Posterior cingulate gyrus (tissue), 11 donors: ENCODE data around the gene COG1.

ENCODE experiments used
- DNase-seq, 10 donors: peaks; one replicate each; pipeline versions ENCODE4 v3.0.0 to v3.0.0-alpha.2; 2020 to 2021; ENCODE audit warnings: mixed read lengths in 3 of 10
- intact Hi-C: fragments of 100-400 bp; cut with DNase I; formaldehyde crosslinking; loops from one replicate; pipeline ENCODE4 v1.15.1; 2023

The COG1 gene

DNA sequence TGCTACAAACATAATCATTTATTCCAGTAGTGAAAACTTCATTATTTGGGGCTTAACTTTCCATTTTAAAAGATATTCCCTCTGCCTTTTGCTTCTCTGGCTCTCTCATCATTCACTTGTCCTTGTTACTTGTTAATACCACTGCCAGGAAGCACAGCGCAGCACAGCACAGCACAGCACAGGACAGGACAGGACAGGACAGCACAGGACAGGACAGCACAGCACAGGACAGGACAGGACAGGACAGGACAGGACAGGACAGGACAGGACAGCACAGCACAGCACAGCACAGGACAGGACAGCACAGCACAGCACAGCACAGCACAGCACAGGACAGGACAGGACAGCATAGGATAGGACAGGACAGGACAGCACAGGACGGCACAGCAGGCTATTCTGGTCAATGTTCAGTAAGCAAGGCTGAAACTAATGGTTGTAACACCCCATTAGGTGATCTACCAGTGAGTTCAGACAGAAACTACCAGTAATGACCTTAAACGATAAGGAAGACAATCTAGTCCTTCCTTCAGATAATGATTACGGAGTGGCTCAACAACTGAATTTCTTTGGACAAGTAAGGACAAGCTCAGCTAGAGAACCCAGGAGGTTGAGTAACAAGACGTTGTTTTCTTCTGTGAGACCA lies 31.9 kb downstream of the COG1 start:
- intact Hi-C loops, result no loop called here
- DNase-seq, result no peak

DNA sequence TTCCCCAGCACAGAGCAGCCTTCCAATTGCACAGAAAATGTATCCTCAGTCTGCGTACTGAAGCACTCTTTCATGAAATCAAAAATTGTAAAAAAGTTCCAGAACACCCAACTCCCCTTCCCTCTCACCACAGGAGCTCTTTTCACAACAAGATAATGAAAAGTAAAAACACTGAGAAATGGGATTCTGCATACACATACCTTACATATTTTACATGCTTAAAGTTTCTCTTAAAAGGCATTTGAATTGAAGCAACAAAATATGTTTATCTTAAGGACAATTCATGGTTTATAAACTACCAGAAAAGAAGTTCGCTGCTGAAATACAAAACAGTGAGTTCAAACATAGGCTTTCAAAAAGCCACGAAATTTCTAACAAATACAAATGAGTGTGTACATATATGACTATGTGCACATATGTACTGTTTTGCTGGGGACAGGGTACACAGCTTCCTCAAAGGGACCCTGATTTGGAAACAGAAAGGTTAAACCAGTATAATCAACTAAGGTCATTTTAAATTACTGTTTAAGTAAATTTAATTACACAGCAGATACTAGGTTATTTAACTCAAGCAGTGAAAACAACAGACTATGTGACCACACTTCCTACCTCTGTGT lies 33.8 kb downstream of the COG1 start:
- no peak for DNase-seq
- intact Hi-C loops, result no loop called here

DNA sequence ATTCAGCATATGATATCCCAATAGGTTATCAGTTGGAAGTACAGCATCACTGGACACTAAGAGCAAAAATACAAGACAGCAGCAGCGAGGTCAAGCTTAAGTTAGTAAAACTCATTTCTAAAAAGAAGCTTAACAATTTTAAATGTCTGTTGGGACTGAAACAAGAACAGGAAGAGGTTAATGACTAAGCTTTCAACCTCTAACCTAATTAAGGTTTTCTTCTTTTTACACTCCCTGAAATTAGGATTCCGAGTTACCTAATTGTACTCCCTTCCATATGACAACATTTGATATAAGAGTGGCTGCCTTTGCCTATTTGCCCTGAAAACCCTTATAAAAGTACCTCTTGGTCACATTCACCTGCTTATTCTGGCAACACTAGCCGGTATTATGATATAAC lies 34.5 kb downstream of the COG1 start:
- DNase-seq, result no peak
- intact Hi-C loops, result no loop called here

DNA sequence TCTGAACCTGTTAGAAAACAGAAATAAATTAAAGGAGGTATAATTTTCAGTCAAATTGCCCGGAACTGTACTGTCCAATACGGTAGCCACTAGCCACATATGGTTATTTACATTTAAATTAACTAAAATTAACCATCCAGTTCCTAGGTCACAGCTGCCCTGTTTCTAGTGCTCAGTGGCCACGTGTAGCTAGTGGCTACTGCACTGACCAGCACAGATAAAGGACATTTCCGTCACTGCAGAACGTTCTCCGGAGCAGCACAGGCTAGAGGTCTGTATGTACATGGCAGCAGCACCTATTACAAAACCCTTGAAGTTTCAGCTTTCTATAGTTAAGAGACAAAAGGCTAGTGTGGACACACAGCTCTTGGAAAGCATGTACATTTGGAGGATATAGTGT lies 35.1 kb downstream of the COG1 start:
- no peak for DNase-seq
- intact Hi-C loops, result no loop called here

DNA sequence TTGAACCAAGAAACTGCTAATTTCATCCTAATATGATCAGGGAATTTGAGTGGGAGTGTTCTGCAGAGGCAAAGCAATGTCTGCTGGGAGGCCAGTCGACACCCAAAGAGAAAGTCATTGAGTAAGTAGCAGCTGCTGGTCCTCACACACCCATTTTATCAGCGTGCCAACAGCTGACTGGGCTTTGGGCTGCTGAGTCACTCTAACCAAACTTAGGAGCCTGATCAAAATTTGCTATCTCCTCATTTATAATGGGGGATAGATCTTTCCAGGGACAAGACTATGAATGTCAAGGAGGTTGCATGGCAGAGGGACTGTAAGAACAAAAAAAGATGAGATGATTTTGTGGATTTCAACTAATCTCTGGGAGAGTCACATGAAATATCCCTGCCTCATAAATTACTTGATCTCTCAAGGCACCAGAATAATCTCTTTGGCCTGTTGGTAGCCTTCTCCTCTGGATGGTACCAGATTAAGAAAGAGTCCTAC lies 35.9 kb downstream of the COG1 start:
- DNase-seq, result peak in 3 of 10 donors; percentile 26 to 85 (median 39)
- intact Hi-C loops, result no loop called here

DNA sequence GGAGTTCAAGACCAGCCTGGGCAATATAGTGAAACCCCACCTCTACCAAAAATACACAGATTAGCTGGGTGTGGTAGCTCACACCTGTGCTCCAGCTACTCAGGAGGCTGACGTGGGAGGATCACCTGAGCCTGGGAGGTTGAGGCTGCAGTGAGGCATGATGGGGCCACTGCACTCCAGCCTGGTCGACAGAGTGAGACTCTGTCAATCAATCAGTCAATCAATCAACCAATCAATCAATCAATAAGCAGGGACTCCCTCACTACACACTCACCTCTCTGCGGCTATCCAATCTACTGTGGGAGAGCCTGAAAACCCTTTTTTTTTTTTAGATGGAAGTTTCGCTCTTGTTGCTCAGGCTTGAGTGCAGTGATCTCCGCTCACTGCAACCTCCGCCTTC lies 37.2 kb downstream of the COG1 start:
- intact Hi-C loops, result no loop called here
- DNase-seq, result no peak

DNA sequence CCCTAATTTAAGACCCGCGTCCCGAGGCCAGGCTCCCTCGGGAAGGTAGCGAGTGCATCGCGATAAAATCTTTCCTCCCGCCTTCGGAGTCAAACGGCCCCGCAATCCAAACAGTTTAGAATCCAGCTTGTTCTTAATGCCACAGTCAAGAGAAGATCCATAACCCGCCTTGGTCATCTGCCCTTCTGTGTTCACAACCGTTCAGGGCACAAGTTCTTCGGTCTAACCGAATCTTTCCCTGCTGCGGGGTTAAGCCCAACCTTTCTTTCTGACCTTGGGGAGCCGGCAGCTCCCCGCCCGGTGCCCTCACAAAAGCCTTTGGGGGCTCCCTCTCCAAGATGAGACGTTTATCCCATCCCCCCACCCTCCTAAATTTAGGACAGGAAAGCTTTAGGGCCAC lies 38.5 kb downstream of the COG1 start:
- DNase-seq, result peak in 1 of 10 donors; percentile 6

DNA sequence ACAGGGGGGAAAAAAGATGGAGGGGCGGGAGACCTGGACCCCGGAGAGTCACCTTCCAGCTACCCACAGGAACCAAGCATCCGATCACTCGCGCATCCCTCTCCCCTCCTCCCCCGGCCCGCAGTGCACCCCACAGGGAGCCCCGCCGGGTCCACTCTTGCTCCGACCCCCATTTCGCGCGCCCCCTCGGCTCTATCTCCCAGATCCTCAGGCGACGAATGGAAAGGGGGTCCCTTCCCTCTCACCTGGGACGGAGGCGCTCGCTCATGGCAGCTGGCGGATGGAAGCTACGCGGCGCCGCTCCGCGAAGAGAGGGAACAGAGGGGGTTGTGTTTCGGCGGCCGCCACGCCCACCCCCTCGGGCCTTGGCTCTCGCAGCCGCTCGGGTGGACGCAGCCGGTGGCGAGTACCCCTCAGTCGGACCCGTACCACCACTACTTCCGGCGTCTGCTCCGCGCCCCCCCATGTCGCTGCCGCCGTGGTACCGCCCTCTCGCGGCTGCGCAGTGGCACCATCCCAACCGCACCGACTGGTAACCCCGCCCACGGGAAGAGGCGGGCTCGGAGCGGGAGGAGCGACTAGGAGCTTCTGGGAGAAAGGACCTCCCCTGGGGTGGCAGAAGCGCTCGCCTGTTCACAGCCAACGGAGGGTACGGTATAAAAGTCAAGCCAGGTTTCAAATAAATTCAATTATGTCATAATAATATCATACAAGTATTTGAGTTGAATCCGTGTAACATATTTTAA lies 39.2 kb downstream of the COG1 start:
- peak; percentile 94 to 100 (median 98) for DNase-seq
- intact Hi-C loops, result loop anchor here (2.0 kb wide), 1 partner anchor 39 kb away; the partner anchor contains the start of gene COG1

More for the DNA sequence above, 38.5 kb downstream of the COG1 start:
- intact Hi-C loops, result no loop called here

DNA sequence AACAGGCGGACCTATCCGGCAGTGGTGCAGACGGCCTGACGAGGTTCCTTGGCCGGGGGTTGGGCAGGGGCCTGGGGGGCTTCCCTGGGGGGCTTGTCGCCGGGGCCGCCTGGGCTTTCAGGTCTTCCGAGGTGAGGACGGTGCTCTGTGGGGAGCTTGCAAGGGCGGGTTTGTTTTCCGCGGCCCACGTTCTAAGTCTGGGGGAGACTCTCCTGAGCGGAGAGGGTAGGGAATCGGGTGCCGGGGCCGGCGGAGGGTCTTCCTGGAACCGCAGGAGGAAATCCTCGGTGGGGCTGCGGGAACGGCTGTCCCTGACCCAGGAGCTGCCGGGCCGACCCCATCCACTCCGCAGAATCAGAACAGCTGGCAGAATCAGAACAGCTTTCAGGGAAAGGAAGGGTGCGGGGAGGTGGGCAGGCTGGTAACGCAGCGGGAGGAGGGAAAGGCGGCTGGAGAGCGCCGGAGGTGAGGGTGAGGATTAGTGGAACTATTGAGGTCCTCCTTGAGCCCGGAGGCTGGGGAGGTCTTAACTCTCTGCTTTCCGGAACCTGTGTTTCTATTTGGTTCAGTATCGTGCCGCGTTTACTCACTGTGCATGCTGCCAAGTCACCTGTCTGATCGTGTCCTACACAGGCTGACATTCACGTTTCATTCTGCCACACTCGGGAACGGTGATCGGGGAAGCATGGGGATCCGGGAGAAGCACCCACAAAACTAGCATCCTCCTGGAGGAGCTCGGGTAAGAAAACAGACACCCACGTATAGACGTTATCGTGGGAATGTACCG lies 39.9 kb downstream of the COG1 start:
- DNase-seq, result peak in 7 of 10 donors; percentile 12 to 85 (median 30)
- intact Hi-C loops, result loop anchor here (2.0 kb wide), 1 partner anchor 40 kb away; the partner anchor contains the start of gene COG1

DNA sequence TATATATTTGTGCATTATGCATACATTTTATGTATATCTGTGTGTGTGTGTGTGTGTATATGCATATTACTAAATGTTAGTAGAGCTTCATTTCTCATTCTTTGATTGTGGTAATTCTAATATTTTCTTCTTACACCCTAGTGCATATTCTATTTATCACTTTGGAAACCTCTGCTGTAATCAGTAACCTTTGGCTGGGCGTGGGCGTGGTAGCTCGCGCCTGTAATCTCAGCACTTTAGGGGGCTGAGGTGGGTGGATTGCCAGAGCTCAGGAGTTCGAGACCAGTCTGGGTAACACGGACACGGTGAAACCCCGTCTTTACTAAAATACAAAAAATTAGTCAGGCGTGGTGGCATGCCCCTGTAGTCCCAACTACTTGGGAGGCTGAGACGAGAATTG lies 41.9 kb downstream of the COG1 start:
- intact Hi-C loops, result no loop called here
- DNase-seq, result no peak

DNA sequence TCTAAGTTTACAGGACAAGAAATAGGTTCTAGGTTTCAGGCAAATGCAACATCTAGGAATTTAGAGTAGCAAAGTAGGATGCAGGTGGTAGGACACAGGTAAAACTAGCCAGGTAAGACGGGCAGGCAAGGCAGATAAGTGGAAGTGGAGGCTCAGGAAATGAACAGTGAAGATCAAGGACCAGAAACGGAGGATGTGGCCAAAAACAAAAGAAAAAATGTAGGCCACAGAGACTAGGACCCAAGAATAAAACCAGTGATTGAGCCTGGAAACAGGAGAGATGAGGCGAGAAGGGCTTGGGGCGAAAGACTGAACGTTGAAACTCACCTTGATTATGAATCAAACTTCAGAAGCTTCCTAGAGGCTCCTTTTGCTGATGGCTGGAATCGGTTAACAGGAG lies 44.9 kb downstream of the COG1 start:
- DNase-seq, result no peak
- intact Hi-C loops, result no loop called here

DNA sequence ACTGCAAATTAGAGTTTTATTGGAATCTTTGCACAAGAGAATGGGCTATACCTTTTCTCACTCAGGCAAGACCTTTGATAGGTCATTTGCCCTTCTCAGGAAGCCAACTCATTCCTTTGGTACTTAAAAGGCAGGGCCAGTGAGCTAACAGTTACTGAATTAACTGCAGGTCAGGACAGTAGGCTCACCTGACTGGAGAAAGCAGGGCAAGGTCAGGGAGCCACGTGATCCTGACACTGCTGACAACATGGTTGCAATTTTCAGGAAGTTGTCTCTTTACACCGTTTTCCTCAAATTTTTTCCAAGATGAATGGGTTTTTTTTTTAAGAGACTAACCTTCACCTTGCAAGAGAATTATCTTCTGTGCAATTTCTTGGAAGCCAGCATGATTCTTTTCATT lies 47.7 kb downstream of the COG1 start:
- DNase-seq, result no peak
- intact Hi-C loops, result no loop called here

DNA sequence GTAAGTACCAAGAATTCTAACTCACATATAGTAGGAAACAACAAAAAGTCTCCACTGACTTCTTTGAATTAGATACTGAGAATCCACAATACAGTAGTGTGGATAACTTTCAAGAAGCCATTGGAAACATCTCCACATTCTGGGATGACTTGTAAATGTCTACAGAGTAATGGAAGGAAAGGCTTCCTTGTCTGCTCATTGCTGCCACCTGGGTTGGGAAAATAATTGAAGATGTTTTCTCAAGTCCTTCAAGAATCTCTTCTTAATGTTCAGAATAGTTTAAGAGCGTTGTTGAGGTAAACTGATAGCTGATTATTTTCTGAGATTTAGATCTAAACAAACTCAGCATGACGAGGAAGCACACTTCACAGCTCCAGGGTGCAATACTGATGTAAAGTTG lies 54.9 kb downstream of the COG1 start:
- no peak for DNase-seq
- intact Hi-C loops, result no loop called here

DNA sequence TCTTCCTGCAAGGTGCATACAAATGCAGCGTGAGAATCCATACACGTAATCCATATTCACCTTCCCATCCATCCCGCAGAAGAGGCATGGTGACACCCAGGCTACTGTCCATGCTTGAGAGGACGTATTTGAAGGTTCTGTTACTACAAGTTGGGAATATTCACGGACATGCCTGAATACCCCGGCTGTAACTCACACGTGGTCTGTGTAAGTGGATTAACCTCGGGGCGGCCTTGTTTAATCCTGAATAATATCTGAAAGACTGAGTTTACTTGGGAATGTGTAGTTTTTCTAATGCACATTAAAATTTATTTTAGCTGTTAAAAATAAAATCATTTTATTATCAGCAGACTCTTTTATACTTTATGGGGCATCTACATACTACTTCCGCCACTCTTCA lies 55.7 kb downstream of the COG1 start:
- intact Hi-C loops, result no loop called here
- DNase-seq, result no peak

DNA sequence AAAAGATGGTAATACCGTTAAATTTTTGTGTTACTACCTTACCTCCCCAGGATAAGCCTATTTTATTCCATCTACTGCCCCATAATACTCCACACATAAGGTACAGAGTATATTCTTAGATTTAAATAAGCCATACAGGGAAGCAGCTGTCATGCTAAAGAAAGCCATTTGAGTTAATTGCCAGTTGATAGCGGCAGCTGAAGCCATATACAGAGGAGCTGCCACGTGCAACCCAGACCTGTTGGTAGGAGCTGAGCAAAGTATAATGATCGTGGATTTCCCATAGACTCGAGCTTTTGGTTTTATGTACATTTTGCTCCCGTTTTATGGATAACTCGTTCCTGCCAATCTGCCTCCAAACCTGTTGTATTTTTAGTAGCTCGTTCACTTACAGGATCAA lies 56.8 kb downstream of the COG1 start:
- intact Hi-C loops, result no loop called here
- DNase-seq, result no peak

DNA sequence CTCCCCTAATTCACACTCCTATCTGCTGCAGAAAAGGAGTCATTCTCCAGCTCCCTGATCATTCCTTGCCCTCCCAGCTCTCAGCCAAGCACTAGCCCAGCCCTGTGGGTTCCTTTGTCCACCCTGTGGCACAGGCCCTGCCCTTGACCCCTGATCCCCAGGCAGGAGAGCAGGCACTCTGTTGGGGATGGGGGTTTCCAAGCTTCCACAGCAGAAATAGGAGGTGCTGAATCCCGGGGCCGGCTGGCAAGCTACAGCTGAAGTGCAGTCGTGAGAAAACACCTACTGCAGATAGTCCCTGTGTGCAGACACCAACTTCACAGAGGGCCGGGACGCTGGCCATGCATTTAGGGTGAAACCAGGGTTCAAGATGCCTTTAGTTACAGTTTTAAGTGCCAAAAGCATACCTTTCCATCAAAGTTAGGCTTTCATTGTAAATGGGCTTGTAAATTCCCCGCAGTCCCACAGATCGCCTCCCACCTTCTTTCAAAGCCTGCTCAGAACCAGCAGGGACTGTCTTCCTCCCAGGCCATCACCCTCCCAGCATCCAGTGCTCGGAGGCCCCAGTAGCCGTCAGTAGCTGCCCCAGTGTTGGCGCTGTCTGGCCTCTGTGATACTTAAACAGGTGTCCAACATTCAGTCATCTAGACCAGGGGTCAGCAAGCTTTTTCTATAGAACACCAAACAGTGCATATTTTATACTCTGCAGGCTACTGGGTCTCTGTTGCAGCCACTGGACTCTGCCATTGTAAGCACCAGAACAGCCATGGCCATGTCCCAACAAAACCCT lies 58.2 kb downstream of the COG1 start:
- intact Hi-C loops, result no loop called here
- no peak for DNase-seq

DNA sequence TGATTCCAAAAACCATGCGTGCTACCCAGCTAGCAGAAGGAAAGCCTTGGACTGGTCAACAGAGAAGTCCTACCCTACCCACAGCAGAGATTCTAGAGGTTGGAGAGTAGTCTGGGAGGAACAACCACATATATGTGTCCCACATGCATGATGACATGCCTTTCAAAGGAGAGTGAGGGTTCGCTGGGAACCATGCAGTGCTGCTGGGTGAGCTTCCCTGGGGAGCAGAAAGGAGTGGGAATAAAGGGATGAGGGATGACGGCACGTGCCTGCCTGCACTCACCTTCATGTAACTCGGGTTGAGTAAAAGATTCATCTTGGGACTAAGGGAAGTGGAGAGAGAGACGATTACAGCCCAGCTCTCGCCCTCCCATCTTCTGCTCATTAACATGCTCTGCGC lies 59.0 kb downstream of the COG1 start:
- intact Hi-C loops, result no loop called here
- DNase-seq, result no peak

DNA sequence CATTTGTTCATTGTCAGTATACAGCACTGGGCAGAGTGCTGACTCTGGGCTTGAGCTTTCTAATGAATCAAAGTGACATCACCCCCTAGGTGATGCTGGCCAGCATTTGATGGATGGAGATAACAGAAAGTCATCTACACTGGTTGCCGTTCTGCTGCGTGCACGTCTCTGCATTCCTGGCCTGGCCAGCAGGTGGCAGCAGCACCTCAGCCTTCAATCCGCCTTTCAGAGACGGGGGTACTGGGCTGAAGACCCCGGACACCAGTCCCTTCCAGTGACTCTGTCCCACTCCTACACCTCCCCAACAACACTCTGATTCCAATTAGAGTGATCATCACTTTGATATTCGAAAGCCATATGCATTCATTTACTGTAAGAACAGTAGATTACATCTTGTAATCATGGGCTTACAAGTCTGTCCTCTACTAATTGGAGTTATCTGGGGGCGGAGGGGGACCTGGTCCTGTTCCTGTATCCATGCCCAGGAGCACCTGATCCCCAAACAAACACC lies 62.9 kb downstream of the COG1 start:
- peak in 8 of 10 donors; percentile 49 to 92 (median 74) for DNase-seq
- intact Hi-C loops, result loop anchor here (1.0 to 5.0 kb wide), 2 partner anchors 115 to 528 kb away; no protein-coding TSS in a partner anchor

DNA sequence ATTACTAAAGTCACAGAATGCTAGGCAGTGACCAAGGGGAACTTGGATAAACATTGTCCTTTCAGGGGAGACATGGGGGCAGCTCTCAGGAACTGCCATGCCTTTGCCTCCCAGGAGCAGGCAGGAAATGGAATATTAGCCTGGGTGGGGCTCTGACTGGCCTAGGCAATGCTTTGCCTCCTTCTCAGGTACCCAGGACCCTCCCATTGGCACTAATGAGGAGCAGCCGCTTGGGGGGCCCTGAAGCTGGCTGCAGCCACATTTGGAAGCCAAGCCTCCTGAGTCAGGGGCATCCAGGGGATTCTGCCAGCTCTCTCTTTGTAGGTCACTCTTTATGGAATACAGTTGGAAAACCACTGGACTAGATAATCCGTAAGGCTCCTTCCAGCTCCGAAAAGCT lies 63.4 kb downstream of the COG1 start:
- intact Hi-C loops, result loop anchor here (1.0 to 5.0 kb wide), 2 partner anchors 114 to 529 kb away; no protein-coding TSS in a partner anchor
- DNase-seq, result no peak

DNA sequence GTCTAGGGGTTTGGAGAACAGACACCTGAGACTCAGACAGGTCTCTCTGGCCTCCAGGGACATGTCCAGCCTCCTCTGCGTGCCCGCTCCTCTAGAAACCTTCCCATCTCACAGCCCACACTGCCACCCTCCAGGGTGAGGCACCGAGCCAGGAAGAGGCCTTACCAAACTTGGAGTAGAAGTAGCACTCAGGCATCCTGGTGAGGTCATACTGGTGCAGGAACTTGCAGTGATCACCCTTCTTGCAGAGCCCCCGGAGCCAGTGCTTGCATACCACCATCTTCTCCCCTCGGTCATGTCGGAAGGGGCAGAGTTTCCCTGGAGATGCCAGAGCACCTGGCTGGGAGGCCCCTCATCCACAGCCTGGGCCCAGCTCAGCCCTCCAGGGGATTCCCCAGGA lies 64.7 kb downstream of the COG1 start:
- intact Hi-C loops, result loop anchor here (5.0 kb wide), 1 partner anchor 530 kb away; no protein-coding TSS in a partner anchor
- DNase-seq, result no peak
